Esophagus muscularis mucosa (tissue), 4 donors: ENCODE measurements around the gene ADAMTS19.

Source experiments
- EP300 ChIP-seq: sonication (generic); formaldehyde crosslinking; IDR thresholded peaks from one replicate; pipeline ENCODE4 v1.6.1; 2017; ENCODE audit warnings: antibody characterized with exemption
- POLR2AphosphoS5 ChIP-seq, 2 donors: sonication (generic); formaldehyde crosslinking; IDR thresholded peaks; one replicate each; pipeline ENCODE4 v1.6.1; 2017; ENCODE audit warnings: antibody characterized with exemption in 2 of 2
- TF ChIP-seq, protein P1 (sequence below), 3 experiments: fragments of 200-600 bp in 2 of 3; fragments of 450-650 bp in 1 of 3; sonication (generic) in 2 of 3; IDR thresholded peaks; one replicate each; pipeline ENCODE4 v1.5.1; 2017 to 2019; ENCODE audit warnings: antibody characterized with exemption in 3 of 3, mild to moderate bottlenecking in 2 of 3, moderate library complexity in 1 of 3

GRCh38 chr5:129448654-129449053, 11.4 kb upstream of the ADAMTS19 start:
- TF ChIP-seq POLR2AphosphoS5 (IDR thresholded peaks at IDR 0.05) (no peak), EP300 (no peak)
- TF ChIP-seq, protein P1, sequence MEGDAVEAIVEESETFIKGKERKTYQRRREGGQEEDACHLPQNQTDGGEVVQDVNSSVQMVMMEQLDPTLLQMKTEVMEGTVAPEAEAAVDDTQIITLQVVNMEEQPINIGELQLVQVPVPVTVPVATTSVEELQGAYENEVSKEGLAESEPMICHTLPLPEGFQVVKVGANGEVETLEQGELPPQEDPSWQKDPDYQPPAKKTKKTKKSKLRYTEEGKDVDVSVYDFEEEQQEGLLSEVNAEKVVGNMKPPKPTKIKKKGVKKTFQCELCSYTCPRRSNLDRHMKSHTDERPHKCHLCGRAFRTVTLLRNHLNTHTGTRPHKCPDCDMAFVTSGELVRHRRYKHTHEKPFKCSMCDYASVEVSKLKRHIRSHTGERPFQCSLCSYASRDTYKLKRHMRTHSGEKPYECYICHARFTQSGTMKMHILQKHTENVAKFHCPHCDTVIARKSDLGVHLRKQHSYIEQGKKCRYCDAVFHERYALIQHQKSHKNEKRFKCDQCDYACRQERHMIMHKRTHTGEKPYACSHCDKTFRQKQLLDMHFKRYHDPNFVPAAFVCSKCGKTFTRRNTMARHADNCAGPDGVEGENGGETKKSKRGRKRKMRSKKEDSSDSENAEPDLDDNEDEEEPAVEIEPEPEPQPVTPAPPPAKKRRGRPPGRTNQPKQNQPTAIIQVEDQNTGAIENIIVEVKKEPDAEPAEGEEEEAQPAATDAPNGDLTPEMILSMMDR (IDR thresholded peaks at IDR 0.05): no peak
